Right lobe of liver (tissue), 4 donors: ENCODE data around the gene ZFPL1.

Experiments used
- POLR2A ChIP-seq: fragments of 450-650 bp; IDR thresholded peaks from one replicate; pipeline ENCODE4 v1.6.1; 2017; ENCODE audit warnings: antibody characterized with exemption, mild to moderate bottlenecking
- TF ChIP-seq, protein P1 (sequence below), 4 donors: fragments of 200-600 bp in 3 of 4; fragments of 450-650 bp in 1 of 4; IDR thresholded peaks; one replicate each; pipeline versions ENCODE4 v1.5.1 to v1.8.0; 2016 to 2022; ENCODE audit warnings: antibody characterized with exemption in 4 of 4, mild to moderate bottlenecking in 2 of 4
- donor health status: DM: no; HTN: no; CAD: no.
- donor health status: DM: no; HTN: no; CAD: no.
- donor health status: DM: no; HTN: yes; CAD: no.

DNA sequence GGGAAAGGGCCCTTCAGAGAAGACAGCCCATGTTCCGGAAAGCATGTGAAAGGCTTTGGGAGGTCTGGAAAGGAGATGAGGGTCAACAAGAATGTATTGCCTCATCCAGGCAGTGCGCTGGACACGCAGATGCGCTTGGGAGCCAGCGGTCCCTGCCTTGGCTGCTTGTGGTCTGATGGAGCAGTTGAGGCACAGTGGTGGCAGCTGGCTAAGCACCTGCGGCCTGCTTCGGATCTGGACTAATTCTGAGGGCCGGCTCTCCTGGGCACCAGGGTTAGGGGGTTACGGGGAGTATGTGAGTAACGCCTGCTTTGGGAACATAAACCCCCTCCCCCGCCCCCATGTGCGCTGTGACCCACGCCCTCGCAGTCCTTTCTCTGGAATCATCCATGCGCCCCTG, 23.1 kb downstream of the ZFPL1 start:
- TF ChIP-seq, protein P1, sequence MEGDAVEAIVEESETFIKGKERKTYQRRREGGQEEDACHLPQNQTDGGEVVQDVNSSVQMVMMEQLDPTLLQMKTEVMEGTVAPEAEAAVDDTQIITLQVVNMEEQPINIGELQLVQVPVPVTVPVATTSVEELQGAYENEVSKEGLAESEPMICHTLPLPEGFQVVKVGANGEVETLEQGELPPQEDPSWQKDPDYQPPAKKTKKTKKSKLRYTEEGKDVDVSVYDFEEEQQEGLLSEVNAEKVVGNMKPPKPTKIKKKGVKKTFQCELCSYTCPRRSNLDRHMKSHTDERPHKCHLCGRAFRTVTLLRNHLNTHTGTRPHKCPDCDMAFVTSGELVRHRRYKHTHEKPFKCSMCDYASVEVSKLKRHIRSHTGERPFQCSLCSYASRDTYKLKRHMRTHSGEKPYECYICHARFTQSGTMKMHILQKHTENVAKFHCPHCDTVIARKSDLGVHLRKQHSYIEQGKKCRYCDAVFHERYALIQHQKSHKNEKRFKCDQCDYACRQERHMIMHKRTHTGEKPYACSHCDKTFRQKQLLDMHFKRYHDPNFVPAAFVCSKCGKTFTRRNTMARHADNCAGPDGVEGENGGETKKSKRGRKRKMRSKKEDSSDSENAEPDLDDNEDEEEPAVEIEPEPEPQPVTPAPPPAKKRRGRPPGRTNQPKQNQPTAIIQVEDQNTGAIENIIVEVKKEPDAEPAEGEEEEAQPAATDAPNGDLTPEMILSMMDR (IDR thresholded peaks at IDR 0.05), result no peak
- TF ChIP-seq POLR2A, result no peak
